GM23338 (cell line): ENCODE measurements around the gene GRK3. TPM values are rescaled to one million over a fixed set of nuclear protein-coding genes. Genes with fewer than 3 reads are reported as not detected.
"Not testable (repeated sequence)": the region's sequence is repeated elsewhere in the genome, so short reads cannot be mapped to it uniquely, and the experiment has no call there.

ENCODE experiments used
- ATAC-seq: fragments of 200-7000 bp; cut with Tn5 transposase; 3 replicates; pipeline ENCODE4 v1.9.1; 2020
- DNase-seq: peaks from one replicate; pipeline ENCODE4 v3.0.0-alpha.2; 2015; ENCODE audit warnings: low spot score
- H2AFZ ChIP-seq: fragments of 200-600 bp; sonication (generic); 2 replicates; pipeline ENCODE4 v1.8.0; 2016; ENCODE audit warnings: antibody characterized with exemption, mild to moderate bottlenecking, moderate library complexity
- H3F3A ChIP-seq: fragments of 200-600 bp; sonication (generic); replicated peaks from 2 replicates; pipeline ENCODE4 v1.8.0; 2017; ENCODE audit warnings: antibody characterized with exemption, mixed run types, low read depth
- H3K27ac ChIP-seq: fragments of 200-600 bp; sonication (generic); 2 replicates; pipeline ENCODE4 v1.6.1; 2016; ENCODE audit warnings: low read depth
- H3K27me3 ChIP-seq: fragments of 200-600 bp; sonication (generic); 2 replicates; pipeline ENCODE4 v1.8.0; 2016; ENCODE audit warnings: mild to moderate bottlenecking, mixed run types, moderate library complexity; ENCODE audit not compliant: insufficient read depth
- H3K36me3 ChIP-seq: fragments of 200-600 bp; sonication (generic); 2 replicates; pipeline ENCODE4 v1.8.0; 2016; ENCODE audit warnings: mild to moderate bottlenecking; ENCODE audit not compliant: insufficient read depth
- H3K4me1 ChIP-seq: fragments of 200-600 bp; sonication (generic); 2 replicates; pipeline ENCODE4 v1.8.0; 2016; ENCODE audit warnings: mild to moderate bottlenecking, moderate library complexity; ENCODE audit not compliant: insufficient read depth
- H3K4me2 ChIP-seq: fragments of 200-600 bp; sonication (generic); 2 replicates; pipeline ENCODE4 v1.7.1; 2017; ENCODE audit warnings: mixed run types
- H3K4me3 ChIP-seq: fragments of 200-600 bp; sonication (generic); 2 replicates; pipeline ENCODE4 v1.6.1; 2016; ENCODE audit warnings: mixed run types
- H3K79me2 ChIP-seq: fragments of 200-600 bp; sonication (generic); replicated peaks from 2 replicates; pipeline ENCODE4 v1.8.0; 2017; ENCODE audit warnings: mild to moderate bottlenecking; ENCODE audit not compliant: insufficient read depth
- H3K9me2 ChIP-seq: fragments of 200-600 bp; sonication (generic); 2 replicates; pipeline ENCODE4 v1.8.0; 2017; ENCODE audit not compliant: insufficient read depth
- H4K20me1 ChIP-seq: fragments of 200-600 bp; sonication (generic); replicated peaks from 2 replicates; pipeline ENCODE4 v1.8.0; 2017; ENCODE audit warnings: mild to moderate bottlenecking; ENCODE audit not compliant: insufficient read depth
- H3K27ac Mint-ChIP-seq: 2 replicates; pipeline ENCODE4 v1.8.0; 2020; ENCODE audit warnings: inconsistent platforms, mild to moderate bottlenecking, moderate library complexity, mixed read lengths
- H3K27me3 Mint-ChIP-seq: 3 replicates; pipeline ENCODE4 v1.8.0; 2022; ENCODE audit warnings: low read depth, mild to moderate bottlenecking, moderate library complexity, mixed read lengths, inconsistent platforms; ENCODE audit not compliant: insufficient read depth, poor library complexity
- H3K36me3 Mint-ChIP-seq: 3 replicates; pipeline ENCODE4 v1.8.0; 2021; ENCODE audit warnings: low read depth, mild to moderate bottlenecking, inconsistent platforms, moderate library complexity, mixed read lengths
- H3K4me1 Mint-ChIP-seq: 3 replicates; pipeline ENCODE4 v1.8.0; 2020; ENCODE audit warnings: mild to moderate bottlenecking, inconsistent platforms, mixed read lengths
- H3K4me3 Mint-ChIP-seq: 3 replicates; pipeline ENCODE4 v1.8.0; 2021; ENCODE audit warnings: moderate library complexity, mild to moderate bottlenecking, inconsistent platforms, mixed read lengths
- H3K9me3 Mint-ChIP-seq: 3 replicates; pipeline ENCODE4 v1.8.0; 2020; ENCODE audit warnings: moderate library complexity, mild to moderate bottlenecking, inconsistent platforms, mixed read lengths
- CREB1 ChIP-seq: fragments of 250-450 bp; sonication (Bioruptor Pico); IDR thresholded peaks from 2 replicates; pipeline ENCODE4 v1.5.0; 2020; ENCODE audit warnings: low read depth, mild to moderate bottlenecking, moderate library complexity
- EZH2phosphoT487 ChIP-seq: fragments of 200-600 bp; sonication (generic); IDR thresholded peaks from one replicate; pipeline ENCODE4 v1.8.1; 2018; ENCODE audit warnings: antibody characterized with exemption; ENCODE audit not compliant: unreplicated experiment
- JUNB ChIP-seq: IDR thresholded peaks from one replicate; pipeline ENCODE4 v1.6.1; 2016; ENCODE audit warnings: antibody characterized with exemption; ENCODE audit not compliant: unreplicated experiment
- NANOG ChIP-seq: IDR thresholded peaks from 2 replicates; pipeline ENCODE4 v1.6.1; 2016; ENCODE audit warnings: antibody characterized with exemption, borderline replicate concordance
- POLR2AphosphoS5 ChIP-seq: IDR thresholded peaks from 2 replicates; pipeline ENCODE4 v1.6.1; 2016; ENCODE audit warnings: antibody characterized with exemption, low read depth
- STAT1 ChIP-seq: IDR thresholded peaks from one replicate; pipeline ENCODE4 v1.6.1; 2016; ENCODE audit warnings: antibody characterized with exemption; ENCODE audit not compliant: unreplicated experiment
- ZNF114 ChIP-seq: fragments of 250-450 bp; sonication (Bioruptor Pico); IDR thresholded peaks from 2 replicates; pipeline ENCODE4 v1.5.0; 2020; ENCODE audit warnings: mild to moderate bottlenecking, moderate library complexity
- ZNF331 ChIP-seq: fragments of 250-450 bp; sonication (Bioruptor Pico); IDR thresholded peaks from 2 replicates; pipeline ENCODE4 v1.5.0; 2020; ENCODE audit warnings: low read depth, mild to moderate bottlenecking, moderate library complexity
- polyA plus RNA-seq: library from polyadenylated mRNA; unstranded; fragments of >200 nt; fragmentation: Nextera tagmentation; extraction: Ambion mirVana; gene quantifications from 2 replicates; pipeline ENCODE4 v1.2.1, GENCODE V29; 2016
- total RNA-seq: library from RNA; depleted of rRNA; stranded (reverse); fragments of >200 nt; shearing (Covaris generic); gene quantifications from 2 replicates; pipeline ENCODE4 v1.2.3, GENCODE V29; 2014
- TF ChIP-seq, protein P1 (sequence below): IDR thresholded peaks from 2 replicates; pipeline ENCODE4 v1.6.1; 2016; ENCODE audit warnings: antibody characterized with exemption
- TF ChIP-seq, protein P2 (sequence below): fragments of 250-450 bp; sonication (Bioruptor Pico); IDR thresholded peaks from 2 replicates; pipeline ENCODE4 v1.5.0; 2020; ENCODE audit warnings: mild to moderate bottlenecking, moderate library complexity
- TF ChIP-seq, protein P3 (sequence below), 2 experiments: fragments of 200-600 bp in 1 of 2; sonication (generic) in 1 of 2; conservative IDR thresholded peaks; 2 replicates each; pipeline versions ENCODE4 v1.5.1 to v1.6.1; 2016 to 2017; ENCODE audit warnings: antibody characterized with exemption in 2 of 2, low read depth in 2 of 2, mild to moderate bottlenecking in 2 of 2, moderate library complexity in 1 of 2

Gene GRK3
- total and polyA plus RNA-seq, 2 experiments from 2014 or later = 6.0 to 25.3 TPM

- not testable (repeated sequence) for H4K20me1 ChIP-seq, H3K79me2 ChIP-seq, H3K4me3 ChIP-seq, H3K4me3 Mint-ChIP-seq, H3K27me3 Mint-ChIP-seq, H3K27ac ChIP-seq, H3K4me2 ChIP-seq, H3K27ac Mint-ChIP-seq, H3K9me3 Mint-ChIP-seq, H3K4me1 Mint-ChIP-seq, H3K36me3 ChIP-seq, H3F3A ChIP-seq, H3K27me3 ChIP-seq, ATAC-seq, DNase-seq, H3K9me2 ChIP-seq, H3K36me3 Mint-ChIP-seq, H3K4me1 ChIP-seq, H2AFZ ChIP-seq
Observed at GRCh38 chr22:25708430-25708829, 144.0 kb downstream of the GRK3 start.

DNA sequence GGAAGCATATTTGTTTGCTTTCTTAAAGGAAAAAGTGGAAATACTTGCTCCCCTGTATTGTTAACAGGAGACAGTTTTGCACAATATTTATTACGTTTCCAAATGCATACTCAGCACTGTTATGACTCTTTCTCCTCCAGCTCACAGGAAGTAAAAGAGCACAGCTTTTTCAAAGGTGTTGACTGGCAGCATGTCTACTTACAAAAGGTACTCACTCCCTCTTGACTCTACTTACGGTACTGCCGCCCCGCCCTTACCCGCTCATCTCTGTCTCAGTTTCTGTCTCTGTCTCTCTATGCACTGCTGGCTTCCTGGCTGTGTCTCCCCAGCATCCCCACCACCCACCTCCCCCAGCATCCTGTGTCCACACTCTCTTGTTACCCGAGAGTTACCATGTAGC is 145.3 kb downstream of the GRK3 start:
- peaks cover 10% of the 10 kb centered on the region for H3K36me3 Mint-ChIP-seq
- H3K9me3 Mint-ChIP-seq = no peaks in the 10 kb centered on the region
- Histone ChIP-seq H3K27me3 (no peaks in the 10 kb centered on the region), H3K9me2 (no peaks in the 10 kb centered on the region), H3K4me3 (no peak overlapping the region), H3K4me1 (no peaks in the 10 kb centered on the region), H3K4me2 (no peak overlapping the region), H3K36me3 (peaks cover 7% of the 10 kb centered on the region), H2AFZ (no peak overlapping the region), H3K27ac (no peak overlapping the region), H3K79me2 (no peaks in the 10 kb centered on the region), H3F3A (no peaks in the 10 kb centered on the region), H4K20me1 (0 out of 2 replicates have a peak, but pooled peaks cover 7% of the 10 kb centered on the region)
- no peak for ATAC-seq
- no peaks in the 10 kb centered on the region for H3K27me3 Mint-ChIP-seq
- H3K4me1 Mint-ChIP-seq = no peaks in the 10 kb centered on the region
- H3K4me3 Mint-ChIP-seq = no peak overlapping the region
- DNase-seq = no peak
- no peak overlapping the region for H3K27ac Mint-ChIP-seq
- no peak for TF ChIP-seq POLR2AphosphoS5
- TF ChIP-seq ZNF331 = no peak
- no peak for TF ChIP-seq EZH2phosphoT487
- TF ChIP-seq JUNB = no peak
- TF ChIP-seq, protein P1, sequence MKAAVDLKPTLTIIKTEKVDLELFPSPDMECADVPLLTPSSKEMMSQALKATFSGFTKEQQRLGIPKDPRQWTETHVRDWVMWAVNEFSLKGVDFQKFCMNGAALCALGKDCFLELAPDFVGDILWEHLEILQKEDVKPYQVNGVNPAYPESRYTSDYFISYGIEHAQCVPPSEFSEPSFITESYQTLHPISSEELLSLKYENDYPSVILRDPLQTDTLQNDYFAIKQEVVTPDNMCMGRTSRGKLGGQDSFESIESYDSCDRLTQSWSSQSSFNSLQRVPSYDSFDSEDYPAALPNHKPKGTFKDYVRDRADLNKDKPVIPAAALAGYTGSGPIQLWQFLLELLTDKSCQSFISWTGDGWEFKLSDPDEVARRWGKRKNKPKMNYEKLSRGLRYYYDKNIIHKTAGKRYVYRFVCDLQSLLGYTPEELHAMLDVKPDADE = no peak
- TF ChIP-seq ZNF114 (CRISPR knock-in tag) = no peak
- TF ChIP-seq NANOG = no peak
- TF ChIP-seq, protein P2, sequence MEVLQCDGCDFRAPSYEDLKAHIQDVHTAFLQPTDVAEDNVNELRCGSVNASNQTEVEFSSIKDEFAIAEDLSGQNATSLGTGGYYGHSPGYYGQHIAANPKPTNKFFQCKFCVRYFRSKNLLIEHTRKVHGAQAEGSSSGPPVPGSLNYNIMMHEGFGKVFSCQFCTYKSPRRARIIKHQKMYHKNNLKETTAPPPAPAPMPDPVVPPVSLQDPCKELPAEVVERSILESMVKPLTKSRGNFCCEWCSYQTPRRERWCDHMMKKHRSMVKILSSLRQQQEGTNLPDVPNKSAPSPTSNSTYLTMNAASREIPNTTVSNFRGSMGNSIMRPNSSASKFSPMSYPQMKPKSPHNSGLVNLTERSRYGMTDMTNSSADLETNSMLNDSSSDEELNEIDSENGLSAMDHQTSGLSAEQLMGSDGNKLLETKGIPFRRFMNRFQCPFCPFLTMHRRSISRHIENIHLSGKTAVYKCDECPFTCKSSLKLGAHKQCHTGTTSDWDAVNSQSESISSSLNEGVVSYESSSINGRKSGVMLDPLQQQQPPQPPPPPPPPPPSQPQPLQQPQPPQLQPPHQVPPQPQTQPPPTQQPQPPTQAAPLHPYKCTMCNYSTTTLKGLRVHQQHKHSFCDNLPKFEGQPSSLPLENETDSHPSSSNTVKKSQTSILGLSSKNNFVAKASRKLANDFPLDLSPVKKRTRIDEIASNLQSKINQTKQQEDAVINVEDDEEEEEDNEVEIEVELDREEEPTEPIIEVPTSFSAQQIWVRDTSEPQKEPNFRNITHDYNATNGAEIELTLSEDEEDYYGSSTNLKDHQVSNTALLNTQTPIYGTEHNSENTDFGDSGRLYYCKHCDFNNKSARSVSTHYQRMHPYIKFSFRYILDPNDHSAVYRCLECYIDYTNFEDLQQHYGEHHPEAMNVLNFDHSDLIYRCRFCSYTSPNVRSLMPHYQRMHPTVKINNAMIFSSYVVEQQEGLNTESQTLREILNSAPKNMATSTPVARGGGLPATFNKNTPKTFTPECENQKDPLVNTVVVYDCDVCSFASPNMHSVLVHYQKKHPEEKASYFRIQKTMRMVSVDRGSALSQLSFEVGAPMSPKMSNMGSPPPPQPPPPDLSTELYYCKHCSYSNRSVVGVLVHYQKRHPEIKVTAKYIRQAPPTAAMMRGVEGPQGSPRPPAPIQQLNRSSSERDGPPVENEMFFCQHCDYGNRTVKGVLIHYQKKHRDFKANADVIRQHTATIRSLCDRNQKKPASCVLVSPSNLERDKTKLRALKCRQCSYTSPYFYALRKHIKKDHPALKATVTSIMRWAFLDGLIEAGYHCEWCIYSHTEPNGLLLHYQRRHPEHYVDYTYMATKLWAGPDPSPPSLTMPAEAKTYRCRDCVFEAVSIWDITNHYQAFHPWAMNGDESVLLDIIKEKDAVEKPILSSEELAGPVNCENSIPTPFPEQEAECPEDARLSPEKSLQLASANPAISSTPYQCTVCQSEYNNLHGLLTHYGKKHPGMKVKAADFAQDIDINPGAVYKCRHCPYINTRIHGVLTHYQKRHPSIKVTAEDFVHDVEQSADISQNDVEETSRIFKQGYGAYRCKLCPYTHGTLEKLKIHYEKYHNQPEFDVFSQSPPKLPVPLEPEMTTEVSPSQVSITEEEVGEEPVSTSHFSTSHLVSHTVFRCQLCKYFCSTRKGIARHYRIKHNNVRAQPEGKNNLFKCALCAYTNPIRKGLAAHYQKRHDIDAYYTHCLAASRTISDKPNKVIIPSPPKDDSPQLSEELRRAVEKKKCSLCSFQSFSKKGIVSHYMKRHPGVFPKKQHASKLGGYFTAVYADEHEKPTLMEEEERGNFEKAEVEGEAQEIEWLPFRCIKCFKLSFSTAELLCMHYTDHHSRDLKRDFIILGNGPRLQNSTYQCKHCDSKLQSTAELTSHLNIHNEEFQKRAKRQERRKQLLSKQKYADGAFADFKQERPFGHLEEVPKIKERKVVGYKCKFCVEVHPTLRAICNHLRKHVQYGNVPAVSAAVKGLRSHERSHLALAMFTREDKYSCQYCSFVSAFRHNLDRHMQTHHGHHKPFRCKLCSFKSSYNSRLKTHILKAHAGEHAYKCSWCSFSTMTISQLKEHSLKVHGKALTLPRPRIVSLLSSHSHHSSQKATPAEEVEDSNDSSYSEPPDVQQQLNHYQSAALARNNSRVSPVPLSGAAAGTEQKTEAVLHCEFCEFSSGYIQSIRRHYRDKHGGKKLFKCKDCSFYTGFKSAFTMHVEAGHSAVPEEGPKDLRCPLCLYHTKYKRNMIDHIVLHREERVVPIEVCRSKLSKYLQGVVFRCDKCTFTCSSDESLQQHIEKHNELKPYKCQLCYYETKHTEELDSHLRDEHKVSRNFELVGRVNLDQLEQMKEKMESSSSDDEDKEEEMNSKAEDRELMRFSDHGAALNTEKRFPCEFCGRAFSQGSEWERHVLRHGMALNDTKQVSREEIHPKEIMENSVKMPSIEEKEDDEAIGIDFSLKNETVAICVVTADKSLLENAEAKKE (CRISPR knock-in tag) = no peak
- TF ChIP-seq STAT1 = no peak
- no peak for TF ChIP-seq CREB1
- TF ChIP-seq, protein P3, sequence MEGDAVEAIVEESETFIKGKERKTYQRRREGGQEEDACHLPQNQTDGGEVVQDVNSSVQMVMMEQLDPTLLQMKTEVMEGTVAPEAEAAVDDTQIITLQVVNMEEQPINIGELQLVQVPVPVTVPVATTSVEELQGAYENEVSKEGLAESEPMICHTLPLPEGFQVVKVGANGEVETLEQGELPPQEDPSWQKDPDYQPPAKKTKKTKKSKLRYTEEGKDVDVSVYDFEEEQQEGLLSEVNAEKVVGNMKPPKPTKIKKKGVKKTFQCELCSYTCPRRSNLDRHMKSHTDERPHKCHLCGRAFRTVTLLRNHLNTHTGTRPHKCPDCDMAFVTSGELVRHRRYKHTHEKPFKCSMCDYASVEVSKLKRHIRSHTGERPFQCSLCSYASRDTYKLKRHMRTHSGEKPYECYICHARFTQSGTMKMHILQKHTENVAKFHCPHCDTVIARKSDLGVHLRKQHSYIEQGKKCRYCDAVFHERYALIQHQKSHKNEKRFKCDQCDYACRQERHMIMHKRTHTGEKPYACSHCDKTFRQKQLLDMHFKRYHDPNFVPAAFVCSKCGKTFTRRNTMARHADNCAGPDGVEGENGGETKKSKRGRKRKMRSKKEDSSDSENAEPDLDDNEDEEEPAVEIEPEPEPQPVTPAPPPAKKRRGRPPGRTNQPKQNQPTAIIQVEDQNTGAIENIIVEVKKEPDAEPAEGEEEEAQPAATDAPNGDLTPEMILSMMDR (conservative IDR thresholded peaks at IDR 0.05; ENCODE audit: low read depth in 2 of 2) = no peak
